ENCODE measurements around the gene AGT. TPM values are rescaled to one million over a fixed set of nuclear protein-coding genes. Genes with fewer than 3 reads are reported as not detected.

Gene AGT
- not detected in 2 replicates for total RNA-seq (2014; rRNA removed; shearing (Covaris generic); ENCODE audit: low replicate concordance)

- no peak for DNase-seq (ENCODE audit: low read depth)
- in situ Hi-C loops (cut with HindIII; ENCODE audit: low pct_unique_long_range_greater_than_20kb, low sequenced_read_pairs): no loop called here
These were observed at the start of gene AGT for GRCh38 chr1:230713915-230714764. TSS of gene AGT (minus strand) at chr1:230714122. CDS start at chr1:230710823, 3,299 bp downstream.

GRCh38 chr1:230761443-230762167 is 47.7 kb upstream of the AGT start:
- in situ Hi-C loops (cut with HindIII; ENCODE audit: low pct_unique_long_range_greater_than_20kb, low sequenced_read_pairs): no loop called here
- DNase-seq (ENCODE audit: low read depth): no peak

- in situ Hi-C loops (cut with HindIII; ENCODE audit: low pct_unique_long_range_greater_than_20kb, low sequenced_read_pairs): no loop called here
- DNase-seq (ENCODE audit: low read depth): no peak
These were observed 46.5 kb upstream of the AGT start for GRCh38 chr1:230760360-230760827.

GRCh38 chr1:230759369-230760065 is 45.6 kb upstream of the AGT start:
- no peak for DNase-seq (ENCODE audit: low read depth)
- in situ Hi-C loops (cut with HindIII; ENCODE audit: low pct_unique_long_range_greater_than_20kb, low sequenced_read_pairs): no loop called here

- DNase-seq (ENCODE audit: low read depth): no peak
- in situ Hi-C loops (cut with HindIII; ENCODE audit: low pct_unique_long_range_greater_than_20kb, low sequenced_read_pairs): no loop called here
These were observed 44.9 kb upstream of the AGT start for GRCh38 chr1:230758709-230759368.

- in situ Hi-C loops (cut with HindIII; ENCODE audit: low pct_unique_long_range_greater_than_20kb, low sequenced_read_pairs): no loop called here
- no peak for DNase-seq (ENCODE audit: low read depth)
These were observed 44.2 kb upstream of the AGT start for GRCh38 chr1:230757856-230758708.

GRCh38 chr1:230754796-230755195 is 40.9 kb upstream of the AGT start:
- DNase-seq (ENCODE audit: low read depth): peak; percentile 64
- in situ Hi-C loops (cut with HindIII; ENCODE audit: low pct_unique_long_range_greater_than_20kb, low sequenced_read_pairs): no loop called here

- no peak for DNase-seq (ENCODE audit: low read depth)
- in situ Hi-C loops (cut with HindIII; ENCODE audit: low pct_unique_long_range_greater_than_20kb, low sequenced_read_pairs): no loop called here
These were observed 39.8 kb upstream of the AGT start for GRCh38 chr1:230753586-230754251.

- DNase-seq (ENCODE audit: low read depth): no peak
- in situ Hi-C loops (cut with HindIII; ENCODE audit: low pct_unique_long_range_greater_than_20kb, low sequenced_read_pairs): no loop called here
These were observed 39.3 kb upstream of the AGT start for GRCh38 chr1:230753191-230753585.

GRCh38 chr1:230752407-230752806 is 38.5 kb upstream of the AGT start:
- no peak for DNase-seq (ENCODE audit: low read depth)
- in situ Hi-C loops (cut with HindIII; ENCODE audit: low pct_unique_long_range_greater_than_20kb, low sequenced_read_pairs): no loop called here

GRCh38 chr1:230750986-230751625 is 37.2 kb upstream of the AGT start:
- in situ Hi-C loops (cut with HindIII; ENCODE audit: low pct_unique_long_range_greater_than_20kb, low sequenced_read_pairs): no loop called here
- DNase-seq (ENCODE audit: low read depth): no peak

- in situ Hi-C loops (cut with HindIII; ENCODE audit: low pct_unique_long_range_greater_than_20kb, low sequenced_read_pairs): no loop called here
- DNase-seq (ENCODE audit: low read depth): no peak
These were observed 36.7 kb upstream of the AGT start for GRCh38 chr1:230750576-230750975.

GRCh38 chr1:230749635-230750034 is 35.7 kb upstream of the AGT start:
- in situ Hi-C loops (cut with HindIII; ENCODE audit: low pct_unique_long_range_greater_than_20kb, low sequenced_read_pairs): no loop called here
- DNase-seq (ENCODE audit: low read depth): no peak

GRCh38 chr1:230749150-230749549 is 35.2 kb upstream of the AGT start:
- DNase-seq (ENCODE audit: low read depth): no peak
- in situ Hi-C loops (cut with HindIII; ENCODE audit: low pct_unique_long_range_greater_than_20kb, low sequenced_read_pairs): no loop called here

GRCh38 chr1:230747890-230748800 is 34.2 kb upstream of the AGT start:
- no peak for DNase-seq (ENCODE audit: low read depth)
- in situ Hi-C loops (cut with HindIII; ENCODE audit: low pct_unique_long_range_greater_than_20kb, low sequenced_read_pairs): no loop called here
